Endothelial cell (in vitro differentiated cells): ENCODE measurements around the gene SOX15. TPM values are rescaled to one million over a fixed set of nuclear protein-coding genes. Genes with fewer than 3 reads are reported as not detected.

ENCODE experiments used
- DNase-seq: peaks from one replicate; pipeline ENCODE4 v3.0.0; 2021; ENCODE audit warnings: low spot score
- H3K27ac Mint-ChIP-seq: one replicate; pipeline ENCODE4 v1.8.0; 2021; ENCODE audit warnings: mixed read lengths, inconsistent platforms; ENCODE audit not compliant: unreplicated experiment
- H3K27me3 Mint-ChIP-seq: one replicate; pipeline ENCODE4 v1.8.0; 2021; ENCODE audit warnings: mild to moderate bottlenecking, moderate library complexity, mixed read lengths, inconsistent platforms; ENCODE audit not compliant: unreplicated experiment
- H3K36me3 Mint-ChIP-seq: one replicate; pipeline ENCODE4 v1.8.0; 2021; ENCODE audit warnings: mild to moderate bottlenecking, low read depth, mixed read lengths, inconsistent platforms; ENCODE audit not compliant: unreplicated experiment
- H3K4me1 Mint-ChIP-seq: one replicate; pipeline ENCODE4 v1.8.0; 2021; ENCODE audit warnings: mild to moderate bottlenecking, mixed read lengths, inconsistent platforms; ENCODE audit not compliant: unreplicated experiment
- H3K4me3 Mint-ChIP-seq: one replicate; pipeline ENCODE4 v1.8.0; 2021; ENCODE audit warnings: mild to moderate bottlenecking, mixed read lengths, inconsistent platforms; ENCODE audit not compliant: unreplicated experiment
- H3K9me3 Mint-ChIP-seq: one replicate; pipeline ENCODE4 v1.8.0; 2021; ENCODE audit warnings: mixed read lengths, inconsistent platforms; ENCODE audit not compliant: unreplicated experiment
- total RNA-seq: library from RNA; stranded (reverse); fragmentation: NEBNext Ultra II Directional; extraction: Animal tissue kit (Norgen Biotek cat#: 25700); gene quantifications from one replicate; pipeline ENCODE4 v1.2.1, GENCODE V29; 2021; ENCODE audit not compliant: unreplicated experiment
- TF ChIP-seq, protein P1 (sequence below): fragments of 200-600 bp; sonication (generic); IDR thresholded peaks from one replicate; pipeline ENCODE4 v1.5.0; 2021; ENCODE audit warnings: antibody characterized with exemption; ENCODE audit not compliant: unreplicated experiment

Gene SOX15
- total RNA-seq, 1 donor from 2014 or later, result 1.3 TPM

DNA sequence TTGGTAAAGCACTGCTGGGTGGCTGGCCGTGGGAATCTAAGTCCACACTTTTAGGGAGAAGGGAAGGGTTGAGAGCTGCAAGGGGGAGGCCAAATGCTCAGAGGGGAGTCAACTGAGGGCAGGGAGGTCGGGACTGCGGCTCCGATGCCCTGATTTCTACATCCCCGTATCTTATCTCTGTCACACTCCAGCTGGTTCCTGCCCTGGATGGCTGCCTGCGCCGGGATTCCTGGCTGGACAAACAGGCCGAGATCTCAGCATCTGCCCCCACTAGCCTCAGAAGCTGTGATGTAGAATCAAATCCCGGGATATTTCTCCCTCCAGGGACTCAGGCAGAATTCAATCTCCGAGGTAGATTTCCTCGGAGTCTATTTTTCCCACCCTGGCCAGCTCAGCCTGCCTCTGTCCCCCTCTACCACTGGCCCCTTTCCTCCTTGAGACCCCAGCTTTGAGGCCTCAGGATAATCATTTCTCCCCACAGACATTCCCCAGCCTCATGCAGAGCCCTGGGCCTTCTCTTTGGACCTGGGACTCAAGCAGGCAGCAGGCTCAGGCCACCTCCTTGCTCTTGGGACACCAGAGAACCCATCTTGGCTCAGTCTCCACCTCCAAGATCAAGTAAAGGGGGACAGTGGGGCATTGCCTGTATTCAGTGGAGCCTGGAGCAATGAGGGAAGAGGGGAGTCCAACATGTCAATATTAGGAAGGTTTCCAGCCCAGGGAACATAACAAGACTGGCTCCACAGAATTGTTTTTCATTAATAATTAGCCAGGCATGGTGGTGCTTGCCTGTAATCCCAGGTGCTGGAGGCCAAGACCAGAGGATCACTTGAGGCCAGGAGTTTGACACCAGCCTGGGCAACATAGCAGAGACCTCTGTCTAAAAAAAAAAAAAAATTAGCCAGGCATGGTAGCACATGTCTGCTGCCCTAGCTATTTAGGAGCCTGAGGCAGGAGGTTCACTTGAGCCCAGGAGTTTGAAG lies 41.8 kb upstream of the SOX15 start:
- no peaks in the 10 kb centered on the region for H3K9me3 Mint-ChIP-seq
- H3K4me3 Mint-ChIP-seq, result no peak overlapping the region
- H3K4me1 Mint-ChIP-seq, result peaks cover 5% of the 10 kb centered on the region
- H3K27ac Mint-ChIP-seq, result no peak overlapping the region
- H3K36me3 Mint-ChIP-seq, result no peaks in the 10 kb centered on the region
- TF ChIP-seq, protein P1, sequence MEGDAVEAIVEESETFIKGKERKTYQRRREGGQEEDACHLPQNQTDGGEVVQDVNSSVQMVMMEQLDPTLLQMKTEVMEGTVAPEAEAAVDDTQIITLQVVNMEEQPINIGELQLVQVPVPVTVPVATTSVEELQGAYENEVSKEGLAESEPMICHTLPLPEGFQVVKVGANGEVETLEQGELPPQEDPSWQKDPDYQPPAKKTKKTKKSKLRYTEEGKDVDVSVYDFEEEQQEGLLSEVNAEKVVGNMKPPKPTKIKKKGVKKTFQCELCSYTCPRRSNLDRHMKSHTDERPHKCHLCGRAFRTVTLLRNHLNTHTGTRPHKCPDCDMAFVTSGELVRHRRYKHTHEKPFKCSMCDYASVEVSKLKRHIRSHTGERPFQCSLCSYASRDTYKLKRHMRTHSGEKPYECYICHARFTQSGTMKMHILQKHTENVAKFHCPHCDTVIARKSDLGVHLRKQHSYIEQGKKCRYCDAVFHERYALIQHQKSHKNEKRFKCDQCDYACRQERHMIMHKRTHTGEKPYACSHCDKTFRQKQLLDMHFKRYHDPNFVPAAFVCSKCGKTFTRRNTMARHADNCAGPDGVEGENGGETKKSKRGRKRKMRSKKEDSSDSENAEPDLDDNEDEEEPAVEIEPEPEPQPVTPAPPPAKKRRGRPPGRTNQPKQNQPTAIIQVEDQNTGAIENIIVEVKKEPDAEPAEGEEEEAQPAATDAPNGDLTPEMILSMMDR, result no peak
- peaks cover 5% of the 10 kb centered on the region for H3K27me3 Mint-ChIP-seq
- DNase-seq, result no peak

DNA sequence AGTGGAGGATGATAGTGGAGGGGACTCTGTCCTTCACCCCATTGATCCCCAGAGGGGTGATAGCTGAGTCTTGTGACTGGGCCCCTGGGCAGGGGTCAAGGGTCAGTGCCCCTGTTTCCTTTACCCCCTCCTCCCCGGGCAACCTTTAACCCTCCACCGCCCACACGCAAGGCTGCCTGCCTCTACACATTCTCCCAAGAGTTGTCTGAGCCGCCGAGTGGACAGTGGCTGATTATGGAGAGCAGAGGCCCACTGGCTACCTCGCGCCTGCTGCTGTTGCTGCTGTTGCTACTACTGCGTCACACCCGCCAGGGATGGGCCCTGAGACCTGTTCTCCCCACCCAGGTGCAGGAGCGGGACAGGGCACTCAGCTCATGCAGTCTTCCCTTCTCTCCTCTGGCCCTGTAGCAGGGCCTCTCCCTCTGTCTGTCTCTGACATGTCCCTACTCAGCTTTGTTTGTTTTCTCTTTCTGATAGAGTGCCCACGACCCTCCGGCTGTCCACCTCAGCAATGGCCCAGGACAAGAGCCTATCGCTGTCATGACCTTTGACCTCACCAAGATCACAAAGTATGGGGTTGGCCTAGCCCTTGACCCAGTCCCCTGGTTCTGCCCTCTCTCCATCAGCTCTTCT lies 40.2 kb upstream of the SOX15 start, which contains the start of gene SHBG:
Gene SHBG, plus strand, starts transcription at position 197 of the 633 bp plus-strand sequence. Its CDS starts 38 bp downstream, at position 235.
- Mint-ChIP-seq H3K4me3 (no peak within 1 kb of the TSS), H3K9me3 (no peaks in the 10 kb centered on the region), H3K27me3 (peaks cover 9% of the 10 kb centered on the region), H3K36me3 (no peaks in the 10 kb centered on the region), H3K27ac (no peak within 1 kb of the TSS), H3K4me1 (peaks cover 8% of the 10 kb centered on the region)
- TF ChIP-seq, protein P1, result no peak
- no peak for DNase-seq

DNA sequence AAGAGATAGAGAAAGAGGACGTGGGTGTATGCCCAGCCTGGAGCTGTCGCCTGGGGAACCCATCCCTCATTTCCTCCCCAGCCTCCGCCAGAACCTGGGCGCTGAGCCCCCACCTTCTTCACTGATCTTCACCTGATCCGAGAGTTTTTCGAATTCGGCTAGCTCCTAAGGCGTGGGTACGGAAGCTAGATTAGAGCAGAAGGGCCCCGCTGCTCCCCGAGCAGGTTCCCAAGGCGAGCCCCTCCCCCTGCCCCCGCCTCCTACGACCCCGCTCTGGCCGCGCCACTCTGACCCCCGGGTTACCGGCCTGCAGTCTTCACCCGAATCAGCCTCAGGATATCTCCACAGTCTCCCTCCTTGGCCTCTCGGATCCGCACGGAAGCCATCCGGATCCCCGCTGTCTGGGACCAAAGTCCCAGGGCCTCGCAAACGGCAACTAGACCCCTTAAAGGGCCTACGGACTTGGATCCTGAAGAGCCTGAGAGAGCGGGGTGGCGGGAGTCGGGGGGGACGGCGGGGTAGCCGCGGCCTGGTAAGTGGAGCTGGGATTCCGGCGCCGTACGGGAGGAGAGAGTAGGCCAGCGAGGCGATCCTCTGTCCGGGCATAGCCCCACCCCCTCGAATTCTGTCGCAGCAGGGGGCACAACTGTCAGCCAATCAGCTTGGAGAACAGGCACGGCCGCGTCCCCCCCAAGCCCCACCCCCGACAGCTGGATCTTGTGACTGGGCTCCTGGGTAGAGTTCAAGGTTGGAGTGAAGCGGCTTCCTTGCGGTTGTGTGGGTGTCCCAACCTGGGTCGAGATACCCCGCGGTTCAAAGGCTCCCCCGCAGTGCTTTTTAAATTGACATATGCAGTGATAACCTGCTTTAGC lies 37.6 kb upstream of the SOX15 start, which contains the start of gene SAT2:
Gene SAT2, minus strand, starts transcription at position 572 of the 872 bp plus-strand sequence. Its CDS starts 186 bp downstream, at position 386.
- peaks cover 8% of the 10 kb centered on the region for H3K4me1 Mint-ChIP-seq
- H3K27me3 Mint-ChIP-seq, result peaks cover 10% of the 10 kb centered on the region
- TF ChIP-seq, protein P1, result no peak
- DNase-seq, result peak; percentile 91
- peak within 1 kb of the TSS; percentile 88 for H3K4me3 Mint-ChIP-seq
- H3K9me3 Mint-ChIP-seq, result no peaks in the 10 kb centered on the region
- H3K36me3 Mint-ChIP-seq, result no peaks in the 10 kb centered on the region
- H3K27ac Mint-ChIP-seq, result peak within 1 kb of the TSS; percentile 24

DNA sequence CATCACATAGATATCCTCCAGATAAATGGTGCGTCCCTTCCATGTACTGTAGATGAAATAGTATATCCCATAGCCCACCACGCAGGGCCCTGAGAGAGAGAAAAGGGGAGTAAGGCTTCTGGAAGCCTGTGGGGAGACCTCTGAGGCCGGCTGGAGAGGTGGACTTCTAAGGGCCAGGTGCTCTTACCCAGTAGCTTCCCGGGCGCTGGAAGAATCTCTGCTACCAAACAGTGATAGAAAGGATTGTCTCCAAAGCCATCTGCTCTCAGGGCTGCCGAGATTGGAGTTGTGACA lies 37.0 kb upstream of the SOX15 start:
- peaks cover 10% of the 10 kb centered on the region for H3K27me3 Mint-ChIP-seq
- H3K4me1 Mint-ChIP-seq, result peaks cover 8% of the 10 kb centered on the region
- peak overlapping the region; percentile 9 for H3K27ac Mint-ChIP-seq
- TF ChIP-seq, protein P1, result no peak
- no peaks in the 10 kb centered on the region for H3K36me3 Mint-ChIP-seq
- no peak for DNase-seq
- H3K9me3 Mint-ChIP-seq, result no peaks in the 10 kb centered on the region
- H3K4me3 Mint-ChIP-seq, result peak overlapping the region; percentile 88
